OCI-LY1 (cell line): ENCODE data around the gene SAE1.
A peak's percentile ranks its signal among the peaks of the same experiment; 100 is the strongest.

Experiments used
- H2AFZ ChIP-seq: fragments of 200-600 bp; sonication (generic), shearing (Covaris generic); 2 replicates; pipeline ENCODE4 v1.6.0; 2014; ENCODE audit warnings: antibody characterized with exemption, mild to moderate bottlenecking, low read length
- H3F3A ChIP-seq: fragments of 200-600 bp; sonication (generic), shearing (Covaris generic); 2 replicates; pipeline ENCODE4 v1.6.0; 2014; ENCODE audit warnings: mild to moderate bottlenecking, antibody characterized with exemption, low read length, moderate library complexity; ENCODE audit not compliant: insufficient read depth
- H3K27ac ChIP-seq: fragments of 200-600 bp; sonication (generic); 2 replicates; pipeline ENCODE4 v1.5.1; 2014; ENCODE audit warnings: low read length, mixed run types, mild to moderate bottlenecking, low read depth; ENCODE audit not compliant: poor library complexity, severe bottlenecking
- H3K27me3 ChIP-seq: fragments of 200-600 bp; sonication (generic); 2 replicates; pipeline ENCODE4 v1.6.0; 2014; ENCODE audit warnings: antibody characterized with exemption, mild to moderate bottlenecking, low read length, moderate library complexity; ENCODE audit not compliant: insufficient read depth
- H3K36me3 ChIP-seq: fragments of 200-600 bp; sonication (generic); 2 replicates; pipeline ENCODE4 v1.6.1; 2014; ENCODE audit warnings: mild to moderate bottlenecking, antibody characterized with exemption, low read length, moderate library complexity, mixed read lengths; ENCODE audit not compliant: insufficient read depth
- H3K4me1 ChIP-seq: fragments of 200-600 bp; sonication (generic); 2 replicates; pipeline ENCODE4 v1.5.1; 2014; ENCODE audit warnings: mild to moderate bottlenecking, low read length, moderate library complexity; ENCODE audit not compliant: insufficient read depth, severe bottlenecking
- H3K4me2 ChIP-seq: fragments of 200-600 bp; sonication (generic), shearing (Covaris generic); 2 replicates; pipeline ENCODE4 v1.6.1; 2014; ENCODE audit warnings: low read length
- H3K4me3 ChIP-seq: fragments of 200-600 bp; sonication (generic); 2 replicates; pipeline ENCODE4 v1.5.1; 2014; ENCODE audit warnings: low read length, low read depth, mild to moderate bottlenecking, mixed read lengths; ENCODE audit not compliant: poor library complexity, severe bottlenecking
- H3K79me2 ChIP-seq: fragments of 200-600 bp; shearing (Covaris generic); 2 replicates; pipeline ENCODE4 v1.6.1; 2016; ENCODE audit warnings: mixed run types, low read length, mixed read lengths; ENCODE audit not compliant: insufficient read depth
- H3K9ac ChIP-seq: fragments of 200-600 bp; sonication (generic), shearing (Covaris generic); 2 replicates; pipeline ENCODE4 v1.6.1; 2014; ENCODE audit warnings: mild to moderate bottlenecking, low read length, mixed read lengths
- H3K9me2 ChIP-seq: fragments of 200-600 bp; sonication (generic), shearing (Covaris generic); 2 replicates; pipeline ENCODE4 v1.6.1; 2014; ENCODE audit warnings: low read depth, mild to moderate bottlenecking, low read length, mixed read lengths
- H3K9me3 ChIP-seq: fragments of 200-600 bp; shearing (Covaris generic); 2 replicates; pipeline ENCODE4 v1.6.1; 2014; ENCODE audit warnings: low read length, mixed read lengths
- H4K20me1 ChIP-seq: fragments of 200-600 bp; sonication (generic), shearing (Covaris generic); 2 replicates; pipeline ENCODE4 v1.6.0; 2016; ENCODE audit warnings: mild to moderate bottlenecking, low read length; ENCODE audit not compliant: insufficient read depth
- CTCF ChIP-seq: fragments of 200-600 bp; sonication (generic), shearing (Covaris generic); IDR thresholded peaks from 2 replicates; pipeline ENCODE4 v1.5.1; 2017; ENCODE audit warnings: mild to moderate bottlenecking, antibody characterized with exemption, low read length, moderate library complexity, mixed read lengths
- EZH2 ChIP-seq: fragments of 200-600 bp; sonication (generic), shearing (Covaris generic); IDR thresholded peaks from 2 replicates; pipeline ENCODE4 v1.8.0; 2017; ENCODE audit warnings: borderline replicate concordance, mixed run types, mild to moderate bottlenecking, antibody characterized with exemption, low read length, moderate library complexity, mixed read lengths

Gene SAE1

GRCh38 chr19:47258434-47258833 lies 127.8 kb downstream of the SAE1 start:
- Histone ChIP-seq H3K9me2 (no peaks in the 10 kb centered on the region), H3K9me3 (no peaks in the 10 kb centered on the region), H3K4me2 (no peak overlapping the region), H3K27me3 (no peaks in the 10 kb centered on the region), H3K27ac (no peak overlapping the region), H3K4me1 (peaks cover 28% of the 10 kb centered on the region), H2AFZ (no peak overlapping the region), H4K20me1 (no peaks in the 10 kb centered on the region), H3K36me3 (peaks cover 14% of the 10 kb centered on the region), H3K79me2 (no peaks in the 10 kb centered on the region), H3K4me3 (peak overlapping the region; percentile 67), H3K9ac (no peak overlapping the region), H3F3A (no peaks in the 10 kb centered on the region)
- TF ChIP-seq EZH2 (no peak), CTCF (no peak)

- Histone ChIP-seq H3K4me3 (no peak overlapping the region), H3K4me2 (no peak overlapping the region), H3K27me3 (no peaks in the 10 kb centered on the region), H3F3A (no peaks in the 10 kb centered on the region), H3K9ac (no peak overlapping the region), H4K20me1 (no peaks in the 10 kb centered on the region), H3K4me1 (peaks cover 28% of the 10 kb centered on the region), H3K79me2 (no peaks in the 10 kb centered on the region), H3K9me3 (no peaks in the 10 kb centered on the region), H3K27ac (no peak overlapping the region), H2AFZ (no peak overlapping the region), H3K9me2 (no peaks in the 10 kb centered on the region), H3K36me3 (peaks cover 14% of the 10 kb centered on the region)
- TF ChIP-seq CTCF: no peak
- TF ChIP-seq EZH2: no peak
Measured at GRCh38 chr19:47258895-47259555, 128.4 kb downstream of the SAE1 start.
